ENCODE measurements around the gene CACNA1A. TPM values are rescaled to one million over a fixed set of nuclear protein-coding genes. Genes with fewer than 3 reads are reported as not detected.

Gene CACNA1A
- total RNA-seq, 2 experiments from 2014 or later, result 1.4 to 2.1 TPM

DNA sequence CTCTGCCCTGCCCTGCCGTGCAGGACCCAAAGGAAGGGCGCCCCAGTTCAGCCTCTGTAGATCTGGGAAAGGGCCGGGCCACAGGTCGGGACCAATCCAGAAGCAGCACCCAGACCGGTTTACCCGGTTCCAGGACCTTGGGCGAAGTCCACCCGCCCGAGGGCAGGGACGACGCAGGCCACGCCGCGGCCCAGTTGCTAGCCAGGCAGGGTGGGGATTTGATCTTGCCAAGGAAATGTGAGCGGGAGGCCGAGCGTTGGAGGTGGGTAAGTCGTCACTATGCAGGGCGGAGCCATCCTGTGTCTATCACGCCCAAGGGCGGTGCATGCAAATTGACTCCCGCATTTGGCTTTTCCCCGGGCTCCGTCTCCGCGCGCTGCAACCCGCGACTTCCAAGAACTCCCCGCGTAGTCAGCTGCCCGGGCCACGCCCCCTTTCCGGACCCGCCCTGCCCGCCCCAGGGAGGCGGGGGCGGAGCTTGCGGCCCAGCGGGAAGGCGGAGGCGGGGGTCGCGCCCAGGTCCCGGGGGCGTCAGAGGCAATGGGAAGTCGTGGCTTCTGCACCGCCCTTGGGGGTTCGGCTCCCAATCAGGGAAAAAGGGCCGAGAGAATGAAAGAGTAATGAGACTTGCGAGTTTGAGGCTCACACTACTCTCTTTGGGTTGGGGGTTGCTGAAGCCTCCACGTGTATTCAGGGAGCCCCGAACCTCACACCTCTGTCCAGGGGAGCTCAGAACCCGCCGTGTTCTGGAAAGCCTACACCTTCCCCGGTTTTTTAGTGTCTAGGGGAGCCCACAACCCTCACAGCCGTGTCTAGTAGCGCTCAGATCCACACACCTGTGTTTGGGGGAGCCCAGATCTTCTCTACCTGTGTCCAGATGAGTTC is 343.3 kb downstream of the CACNA1A start:
- DNase-seq, result peak; percentile 97
- Mint-ChIP-seq H3K4me3 (peak overlapping the region; percentile 86), H3K27me3 (no peaks in the 10 kb centered on the region), H3K36me3 (peaks cover 9% of the 10 kb centered on the region), H3K27ac (peak overlapping the region; percentile 95), H3K4me1 (peaks cover 78% of the 10 kb centered on the region), H3K9me3 (ENCODE audit: low read depth) (no peaks in the 10 kb centered on the region)
- ATAC-seq, result peak; percentile 68
- CTCF ChIA-PET, result interaction anchor here (0.8 to 6.3 kb wide), 7 partner anchors 7 to 115 kb away, joined by 3 to 58 read pairs (median 8); partner anchors contain the start of genes IER2 and STX10

GRCh38 chr19:13160557-13160956 is 345.7 kb downstream of the CACNA1A start:
- peaks cover 6% of the 10 kb centered on the region for H3K36me3 Mint-ChIP-seq
- DNase-seq (no peak), ATAC-seq (no peak)
- H3K9me3 Mint-ChIP-seq (ENCODE audit: low read depth), result no peaks in the 10 kb centered on the region
- H3K27me3 Mint-ChIP-seq, result no peaks in the 10 kb centered on the region
- H3K4me1 Mint-ChIP-seq, result peaks cover 79% of the 10 kb centered on the region
- H3K4me3 Mint-ChIP-seq, result no peak overlapping the region
- H3K27ac Mint-ChIP-seq, result peak overlapping the region; percentile 73
- CTCF ChIA-PET, result interaction anchor here (1.2 to 1.5 kb wide), 2 partner anchors 34 to 56 kb away, joined by 3 to 4 read pairs; no protein-coding TSS in a partner anchor

GRCh38 chr19:13159713-13160112 is 346.6 kb downstream of the CACNA1A start:
- CTCF ChIA-PET, result no interaction called here

More at GRCh38 chr19:13159713-13160112, 346.6 kb downstream of the CACNA1A start:
- Mint-ChIP-seq H3K4me1 (peaks cover 73% of the 10 kb centered on the region), H3K36me3 (peaks cover 12% of the 10 kb centered on the region), H3K9me3 (ENCODE audit: low read depth) (no peaks in the 10 kb centered on the region), H3K27me3 (no peaks in the 10 kb centered on the region), H3K4me3 (peak overlapping the region; percentile 36), H3K27ac (peak overlapping the region; percentile 68)
- DNase-seq (no peak), ATAC-seq (no peak)

Measured in activated CD8-positive, alpha-beta memory T cell treated with anti-CD3 and anti-CD28 coated beads, Interleukin-2, amount 10 ng/mL, durations not matched to agents 7 days and 5 days (primary cell).